22Rv1 (cell line): ENCODE data around the gene ZNF423.

Experiments
- ZFX ChIP-seq: fragments of 450-650 bp; IDR thresholded peaks from 2 replicates; pipeline ENCODE4 v1.6.1; 2017; ENCODE audit warnings: antibody characterized with exemption, borderline replicate concordance
- TF ChIP-seq, protein P1 (sequence below): fragments of 450-650 bp; IDR thresholded peaks from 2 replicates; pipeline ENCODE4 v1.5.1; 2017; ENCODE audit warnings: mild to moderate bottlenecking

DNA sequence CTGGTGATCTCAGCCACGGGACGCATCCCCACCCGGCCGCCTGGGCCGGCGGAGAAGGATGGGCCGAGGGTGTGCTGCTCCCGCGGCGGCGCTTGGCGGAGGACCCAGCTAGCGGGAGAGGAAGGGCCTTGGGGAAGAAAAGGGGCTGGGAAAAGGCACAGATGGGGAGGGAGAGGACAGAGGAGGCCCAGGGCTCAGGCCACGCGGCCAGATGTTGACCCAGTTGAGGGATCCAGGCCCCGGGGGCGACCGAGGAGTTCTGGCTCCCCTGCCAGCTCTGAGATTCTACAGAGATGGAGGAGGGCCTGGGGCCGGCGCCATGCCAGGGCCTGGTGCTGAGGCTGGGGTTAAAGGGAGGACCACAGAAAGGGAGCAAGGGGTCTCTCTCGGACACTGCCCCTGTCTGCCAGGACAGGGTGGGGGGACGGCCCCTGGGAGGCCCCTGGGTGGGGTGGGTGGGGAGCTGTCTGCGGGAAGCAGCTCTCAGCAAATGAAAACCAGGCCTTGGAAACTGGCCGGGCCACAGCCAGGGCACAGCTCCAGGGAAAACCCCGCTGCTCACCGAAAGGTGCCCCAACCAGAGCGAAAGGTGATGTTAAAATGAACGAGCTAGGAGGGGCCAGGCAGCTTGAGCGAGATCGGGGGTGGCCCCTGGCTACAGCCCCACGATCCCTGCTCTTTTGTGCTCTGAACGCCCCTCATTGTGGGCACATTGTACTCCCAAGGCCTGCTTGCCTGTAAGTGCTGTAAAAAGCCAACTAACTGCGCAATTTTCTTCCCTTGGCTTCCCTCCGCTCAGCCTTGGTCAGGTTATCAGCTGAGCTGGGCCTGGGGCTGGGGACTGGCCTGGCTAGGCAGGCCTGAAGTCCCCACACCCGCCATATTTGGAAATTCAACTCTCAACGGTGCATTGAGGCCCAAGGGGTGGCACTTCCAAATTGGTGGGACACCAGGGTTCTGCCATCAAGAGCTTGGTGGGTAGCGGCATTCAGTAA, 191.4 kb downstream of the ZNF423 start:
- TF ChIP-seq, protein P1, sequence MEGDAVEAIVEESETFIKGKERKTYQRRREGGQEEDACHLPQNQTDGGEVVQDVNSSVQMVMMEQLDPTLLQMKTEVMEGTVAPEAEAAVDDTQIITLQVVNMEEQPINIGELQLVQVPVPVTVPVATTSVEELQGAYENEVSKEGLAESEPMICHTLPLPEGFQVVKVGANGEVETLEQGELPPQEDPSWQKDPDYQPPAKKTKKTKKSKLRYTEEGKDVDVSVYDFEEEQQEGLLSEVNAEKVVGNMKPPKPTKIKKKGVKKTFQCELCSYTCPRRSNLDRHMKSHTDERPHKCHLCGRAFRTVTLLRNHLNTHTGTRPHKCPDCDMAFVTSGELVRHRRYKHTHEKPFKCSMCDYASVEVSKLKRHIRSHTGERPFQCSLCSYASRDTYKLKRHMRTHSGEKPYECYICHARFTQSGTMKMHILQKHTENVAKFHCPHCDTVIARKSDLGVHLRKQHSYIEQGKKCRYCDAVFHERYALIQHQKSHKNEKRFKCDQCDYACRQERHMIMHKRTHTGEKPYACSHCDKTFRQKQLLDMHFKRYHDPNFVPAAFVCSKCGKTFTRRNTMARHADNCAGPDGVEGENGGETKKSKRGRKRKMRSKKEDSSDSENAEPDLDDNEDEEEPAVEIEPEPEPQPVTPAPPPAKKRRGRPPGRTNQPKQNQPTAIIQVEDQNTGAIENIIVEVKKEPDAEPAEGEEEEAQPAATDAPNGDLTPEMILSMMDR = no peak
- TF ChIP-seq ZFX = no peak
